ENCODE results near the gene TXLNG.
"Not testable (repeated sequence)": the region's sequence is repeated elsewhere in the genome, so short reads cannot be mapped to it uniquely, and the experiment has no call there.

TXLNG gene

GRCh38 chrX:16839219-16839851, 53.1 kb downstream of the TXLNG start:
- DNase-seq: no peak

- DNase-seq: no peak
These were observed 53.7 kb downstream of the TXLNG start for GRCh38 chrX:16839852-16840460.

GRCh38 chrX:16842684-16843083, 56.4 kb downstream of the TXLNG start:
- no peak for DNase-seq

- DNase-seq: no peak
These were observed 57.1 kb downstream of the TXLNG start for GRCh38 chrX:16843208-16843909.

GRCh38 chrX:16845686-16846085, 59.4 kb downstream of the TXLNG start:
- DNase-seq: no peak

GRCh38 chrX:16848541-16848940, 62.3 kb downstream of the TXLNG start:
- DNase-seq: no peak

GRCh38 chrX:16851421-16851820, 65.2 kb downstream of the TXLNG start:
- no peak for DNase-seq

- DNase-seq: no peak
These were observed 65.6 kb downstream of the TXLNG start for GRCh38 chrX:16851827-16852226.

GRCh38 chrX:16852617-16853179, 66.4 kb downstream of the TXLNG start:
- no peak for DNase-seq

- DNase-seq: no peak
These were observed 67.3 kb downstream of the TXLNG start for GRCh38 chrX:16853537-16853936.

- DNase-seq: no peak
These were observed 69.3 kb downstream of the TXLNG start for GRCh38 chrX:16855363-16856075.

GRCh38 chrX:16856076-16856404, 69.8 kb downstream of the TXLNG start:
- DNase-seq: not testable (repeated sequence)

- DNase-seq: no peak
These were observed 70.5 kb downstream of the TXLNG start for GRCh38 chrX:16856744-16857143.

- no peak for DNase-seq
These were observed 76.6 kb downstream of the TXLNG start for GRCh38 chrX:16862829-16863228.

GRCh38 chrX:16867947-16868346, 81.7 kb downstream of the TXLNG start:
- DNase-seq: no peak

GRCh38 chrX:16868920-16869319, 82.7 kb downstream of the TXLNG start:
- DNase-seq: no peak

GRCh38 chrX:16869393-16870094, 83.3 kb downstream of the TXLNG start:
- DNase-seq: peak; percentile 46

GRCh38 chrX:16870095-16870861, 84.0 kb downstream of the TXLNG start, which contains the start of gene RBBP7:
RBBP7 (minus strand) TSS chrX:16870362; CDS start chrX:16870053, 309 bp downstream.
- DNase-seq: peak; percentile 98

GRCh38 chrX:16870862-16871815, 84.9 kb downstream of the TXLNG start:
- DNase-seq: peak; percentile 44

- no peak for DNase-seq
These were observed 86.8 kb downstream of the TXLNG start for GRCh38 chrX:16873106-16873505.
